SIG-M5 treated with dmso at 0.1 percent for 504 hours (cell line): Measurements from ENCODE around the gene MRPL53.
"Not testable (repeated sequence)": the region's sequence is repeated elsewhere in the genome, so short reads cannot be mapped to it uniquely, and the experiment has no call there.

Experiments used
- DNase-seq: peaks from one replicate; lab custom pipeline; 2025; ENCODE audit not compliant: unreplicated experiment; lab: John Stamatoyannopoulos, UW

MRPL53 gene

DNA sequence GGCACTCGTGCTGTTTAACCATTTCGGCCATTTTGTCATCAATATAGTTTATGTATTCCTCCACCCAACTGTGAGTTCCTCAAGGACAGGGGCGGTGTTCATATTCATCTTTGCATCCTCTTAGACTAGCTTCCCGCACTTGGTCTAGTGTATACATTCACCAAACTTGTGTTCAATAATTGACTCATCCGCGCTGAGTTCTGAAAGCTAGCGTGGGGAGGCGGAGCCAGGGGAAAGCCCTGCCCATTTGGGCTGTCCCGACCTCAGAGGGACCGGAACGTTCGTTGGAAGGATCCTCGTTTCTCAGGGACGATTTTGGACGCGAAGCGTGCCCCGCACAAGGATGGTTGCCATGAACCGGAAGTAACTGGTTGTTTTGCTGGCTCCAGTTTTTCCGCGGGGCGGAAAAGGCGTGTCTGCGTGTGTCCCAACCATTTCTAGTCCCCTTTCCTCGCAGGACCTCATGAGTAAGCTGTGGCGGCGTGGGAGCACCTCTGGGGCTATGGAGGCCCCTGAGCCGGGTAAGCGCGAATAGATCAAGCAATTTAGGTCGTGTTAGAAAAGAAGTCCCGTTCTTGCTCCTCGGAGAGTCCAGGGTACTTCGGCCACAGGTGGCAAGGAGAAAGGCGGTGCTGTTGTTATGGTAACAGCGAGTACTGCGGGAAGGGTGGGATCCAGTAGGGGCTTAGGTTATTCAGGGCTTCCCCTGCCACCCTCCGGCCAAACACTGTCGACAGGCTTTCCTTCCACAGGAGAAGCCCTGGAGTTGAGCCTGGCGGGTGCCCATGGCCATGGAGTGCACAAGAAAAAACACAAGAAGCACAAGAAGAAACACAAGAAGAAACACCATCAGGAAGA, 17.6 kb downstream of the MRPL53 start, which contains the start of gene INO80B:
INO80B (plus strand) TSS at position 434 of the 858 bp plus-strand sequence; CDS start at position 464, 30 bp downstream.
- DNase-seq = peak; percentile 99

GRCh38 chr2:74450570-74451190, 21.8 kb downstream of the MRPL53 start:
- no peak for DNase-seq

GRCh38 chr2:74448771-74449170, 23.7 kb downstream of the MRPL53 start:
- no peak for DNase-seq

GRCh38 chr2:74447230-74447999, 25.1 kb downstream of the MRPL53 start:
- DNase-seq = no peak

GRCh38 chr2:74444498-74445318, 27.8 kb downstream of the MRPL53 start:
- no peak for DNase-seq

DNA sequence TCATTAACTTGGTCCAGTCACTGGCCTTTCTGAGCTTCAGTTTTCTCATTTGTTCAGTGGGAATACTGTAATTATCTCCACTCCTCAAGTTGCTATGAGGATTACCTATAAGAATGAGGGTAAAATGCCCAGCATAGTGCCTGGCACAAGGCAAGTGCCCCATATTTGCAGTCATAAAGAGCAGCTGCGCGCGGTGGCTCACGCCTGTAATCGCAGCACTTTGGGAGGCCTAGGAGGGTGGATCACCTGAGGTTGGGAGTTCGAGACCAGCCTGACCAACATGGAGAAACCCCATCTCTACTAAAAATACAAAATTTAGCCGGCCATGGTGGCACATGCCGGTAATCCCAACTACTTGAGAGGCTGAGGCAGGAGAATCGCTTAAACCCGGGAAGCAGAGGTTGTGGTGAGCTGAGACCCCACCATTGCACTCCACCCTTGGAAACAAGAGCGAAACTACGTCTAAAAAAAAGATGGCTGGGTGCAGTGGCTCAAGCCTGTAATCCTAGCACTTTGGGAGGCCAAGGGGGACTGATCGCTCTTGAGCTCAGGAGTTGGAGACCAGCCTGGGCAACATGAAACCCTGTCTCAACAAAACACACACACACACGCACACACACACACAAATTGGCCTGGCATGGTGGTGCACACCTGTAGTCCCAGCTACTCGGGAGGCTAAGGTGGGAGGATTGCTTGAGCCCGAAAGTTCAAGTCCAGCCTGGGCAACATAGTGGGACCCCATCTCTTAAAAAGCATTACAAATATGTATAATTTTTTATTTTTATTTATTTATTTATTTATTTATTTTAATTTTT, 29.8 kb downstream of the MRPL53 start:
- not testable (repeated sequence) for DNase-seq

DNA sequence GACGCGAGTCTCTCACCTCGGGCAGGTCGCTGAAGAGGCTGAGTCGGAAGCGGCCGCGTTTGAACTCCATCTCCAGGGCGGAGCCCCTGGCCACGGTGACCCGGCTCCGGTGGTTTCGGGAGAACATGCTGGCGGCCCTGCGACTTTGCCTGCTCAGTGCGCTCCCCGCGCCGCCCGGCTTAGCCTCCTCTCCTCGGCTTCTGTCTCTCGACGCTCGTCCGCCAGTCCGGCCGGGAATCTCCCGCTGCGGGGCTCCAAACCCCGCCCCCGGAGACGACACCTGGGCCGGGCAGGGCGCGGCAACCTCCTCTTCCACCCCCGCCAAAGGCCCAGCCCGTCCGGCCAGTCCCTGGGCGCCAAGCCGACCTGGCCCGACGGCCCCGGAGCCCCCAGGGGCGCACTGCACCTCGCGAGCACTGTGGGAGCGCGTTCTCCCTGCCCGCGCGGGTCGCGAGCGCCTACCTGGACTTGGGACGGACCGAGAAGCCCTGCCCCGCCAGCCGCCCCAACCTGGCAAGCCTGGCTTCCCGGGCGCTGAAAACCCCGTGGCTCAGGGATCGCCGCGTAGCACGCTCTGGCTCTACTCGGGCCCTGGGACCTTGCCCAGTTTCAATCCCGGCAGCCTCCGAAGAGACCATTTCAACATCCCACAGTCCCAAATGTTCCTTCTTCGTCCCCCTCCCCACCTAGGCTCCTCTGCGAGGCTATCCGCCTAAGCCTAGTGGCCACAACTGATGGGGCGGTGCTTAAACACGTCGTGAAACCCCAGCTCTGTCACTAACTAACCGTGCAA, 30.6 kb downstream of the MRPL53 start, which contains the start of gene RTKN:
RTKN (minus strand) TSS at position 248 of the 793 bp plus-strand sequence; CDS start at position 127, 121 bp downstream.
- DNase-seq = no peak

DNA sequence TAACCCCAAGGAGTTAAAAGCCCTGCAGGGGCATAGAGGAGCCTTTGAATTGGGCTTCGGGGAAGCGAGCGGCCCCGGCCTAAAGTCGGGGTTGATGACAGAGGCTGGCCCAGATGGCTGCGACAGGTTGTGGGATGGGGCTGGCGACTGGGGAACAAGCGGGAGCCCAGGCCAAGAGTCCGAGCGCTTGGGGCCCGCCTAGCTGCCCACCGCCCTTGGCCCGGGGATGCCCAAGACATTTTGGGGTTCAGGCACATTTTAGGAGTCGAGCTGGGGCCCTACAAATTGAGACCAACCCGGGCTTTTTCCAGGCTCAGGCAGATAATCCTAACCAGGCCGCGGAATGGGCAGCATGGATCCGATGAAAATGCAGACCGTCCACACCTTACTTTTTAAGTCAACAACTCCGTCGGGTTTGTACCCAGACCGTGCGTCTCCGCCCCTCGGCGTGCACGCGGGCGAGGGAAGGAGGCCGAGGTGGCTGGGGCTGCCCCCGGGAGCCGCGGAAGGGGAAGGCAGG, 31.2 kb downstream of the MRPL53 start:
- no peak for DNase-seq

GRCh38 chr2:74440378-74441169, 31.9 kb downstream of the MRPL53 start:
- DNase-seq = peak; percentile 24

DNA sequence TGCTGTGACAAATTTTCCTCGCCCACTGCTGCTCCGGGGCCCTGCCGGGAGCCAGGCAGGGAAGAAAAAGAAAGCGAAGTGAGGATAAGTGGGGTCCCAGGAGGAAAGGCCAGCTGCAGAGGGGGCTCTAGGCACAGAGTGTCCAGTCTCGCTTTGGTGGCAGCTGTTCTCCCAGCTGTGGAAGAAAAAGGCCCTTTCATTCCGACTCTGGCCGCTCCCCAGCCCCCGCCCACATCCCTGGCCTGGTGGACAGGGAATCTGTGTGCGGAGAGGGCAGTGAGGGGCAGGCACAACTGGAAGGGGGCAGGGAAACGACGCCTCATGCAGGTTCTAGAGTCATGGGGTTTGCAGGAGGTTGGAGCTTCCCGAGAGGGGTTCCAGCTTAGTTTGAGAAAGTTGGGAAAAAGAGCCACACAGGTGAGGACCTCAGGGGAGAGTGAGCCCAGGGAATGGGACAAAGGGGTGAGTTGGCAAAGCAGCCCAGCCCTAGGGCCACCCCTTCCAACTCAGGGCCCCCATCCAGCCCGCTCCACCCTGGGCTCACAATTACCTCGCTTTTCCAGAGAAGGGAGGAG, 32.6 kb downstream of the MRPL53 start:
- DNase-seq = no peak

DNA sequence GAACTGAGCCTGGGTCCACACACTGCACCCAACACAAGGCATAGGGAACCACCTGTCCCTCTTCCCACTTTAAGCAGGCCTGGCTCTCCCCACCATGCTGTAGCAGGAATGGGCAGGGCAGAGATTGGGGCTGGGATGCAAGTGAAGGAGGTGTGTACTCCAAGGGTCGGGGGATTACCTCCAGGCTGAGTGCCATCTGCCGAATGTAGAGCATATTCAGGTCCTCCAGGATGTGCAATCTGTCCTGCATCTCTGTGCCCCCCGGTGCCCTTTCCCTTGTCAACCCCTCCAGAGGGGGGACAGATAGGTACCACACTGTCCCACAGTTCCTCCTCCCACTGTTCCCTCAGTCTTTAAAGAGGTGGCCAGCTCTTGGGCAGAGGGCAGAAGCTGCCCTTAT, 33.1 kb downstream of the MRPL53 start:
- no peak for DNase-seq

DNA sequence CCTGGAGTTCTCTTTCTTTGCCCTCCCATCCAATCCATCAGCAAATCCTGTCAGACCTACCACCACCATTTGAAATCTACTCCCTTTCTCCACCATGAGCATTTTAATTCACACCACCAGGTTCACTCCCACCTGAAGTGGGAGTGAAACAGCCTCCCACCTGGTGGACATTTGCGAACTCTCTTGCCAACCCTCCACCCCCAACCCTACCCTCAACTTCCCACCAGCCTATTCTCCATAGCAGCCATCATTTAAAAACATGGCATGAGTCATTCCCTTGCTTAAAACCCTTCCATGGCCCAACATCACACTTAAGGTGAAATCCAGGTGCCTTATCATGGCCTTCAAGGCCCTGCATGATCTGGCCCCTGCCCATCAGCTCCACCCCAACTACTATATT, 34.2 kb downstream of the MRPL53 start:
- no peak for DNase-seq

GRCh38 chr2:74436848-74437695, 35.4 kb downstream of the MRPL53 start:
- DNase-seq = no peak

GRCh38 chr2:74436111-74436805, 36.2 kb downstream of the MRPL53 start:
- no peak for DNase-seq

DNA sequence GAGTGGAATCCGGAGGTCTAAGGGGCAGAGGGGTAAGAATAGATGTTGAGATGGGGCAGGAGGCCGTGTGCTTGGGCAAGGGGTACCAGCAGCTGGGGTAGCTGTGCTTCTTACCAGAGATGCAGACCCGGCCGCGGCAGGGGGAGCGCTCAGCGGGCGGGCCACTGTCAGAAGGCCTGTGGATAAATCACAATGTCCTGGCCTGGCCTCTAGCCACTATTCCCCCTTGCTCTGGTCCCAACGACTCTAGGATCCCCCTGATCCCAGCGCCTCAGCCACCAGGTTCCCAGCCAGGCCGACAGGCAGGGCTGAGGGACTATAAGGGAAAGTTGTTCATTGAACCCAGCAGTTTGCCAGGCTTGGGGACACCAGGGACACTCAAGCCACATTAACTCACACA, 42.0 kb downstream of the MRPL53 start:
- no peak for DNase-seq
